AG04450 (cell line): ENCODE results near the gene TRIO. TPM values are rescaled to one million over a fixed set of nuclear protein-coding genes. Genes with fewer than 3 reads are reported as not detected.

Experiments
- CTCF ChIA-PET: fragments of 300-600, 350-600 bp; formaldehyde crosslinking; extraction: SDS; loops from one replicate; lab custom pipeline; 2022; ENCODE audit warnings: antibody characterized with exemption, inconsistent platforms; lab: Charles Lee
- POLR2A ChIA-PET: fragments of 350-600 bp; formaldehyde crosslinking; extraction: SDS; loops from one replicate; lab custom pipeline; 2021; ENCODE audit warnings: antibody characterized with exemption, inconsistent platforms; lab: Yijun Ruan, JAX
- DNase-seq: peaks from one replicate; pipeline ENCODE4 v3.0.0-alpha.2; 2011; ENCODE audit warnings: low read depth, low spot score
- H3K27ac ChIP-seq: one replicate; pipeline ENCODE4 v1.5.1; 2012; ENCODE audit warnings: low read depth, low read length, control low read depth
- H3K27me3 ChIP-seq: one replicate; pipeline ENCODE4 v1.6.0; 2012; ENCODE audit warnings: low read length; ENCODE audit not compliant: control insufficient read depth, insufficient read depth
- H3K4me3 ChIP-seq: 2 replicates; pipeline ENCODE4 v1.5.1; 2011; ENCODE audit warnings: mild to moderate bottlenecking, low read depth, low read length, control low read depth
- H3K9me3 ChIP-seq: 2 replicates; pipeline ENCODE4 v1.5.1; 2012; ENCODE audit warnings: low read length; ENCODE audit not compliant: control insufficient read depth, insufficient read depth
- CTCF ChIP-seq: IDR thresholded peaks from 2 replicates; pipeline ENCODE4 v1.5.1; 2011; ENCODE audit warnings: low read depth, low read length, control low read depth, inconsistent platforms
- polyA plus RNA-seq: library from polyadenylated mRNA; depleted of rRNA; stranded (reverse); fragments of >200 nt; gene quantifications from 2 replicates; pipeline ENCODE4 v1.2.3, GENCODE V29; 2011

Gene TRIO
- polyA plus RNA-seq, 1 experiment = 268 TPM

GRCh38 chr5:14414656-14415023 lies 271.5 kb downstream of the TRIO start:
- H3K27ac ChIP-seq = peak overlapping the region; percentile 12
- no peak overlapping the region for H3K4me3 ChIP-seq
- H3K9me3 ChIP-seq = no peaks in the 10 kb centered on the region
- CTCF ChIA-PET = interaction anchor here (0.8 kb wide), 1 partner anchor 234 kb away, joined by 3 read pairs; no protein-coding TSS in a partner anchor
- DNase-seq = no peak
- H3K27me3 ChIP-seq = no peaks in the 10 kb centered on the region
- POLR2A ChIA-PET = no interaction called here
- no peak for TF ChIP-seq CTCF

- Histone ChIP-seq H3K27me3 (no peaks in the 10 kb centered on the region), H3K4me3 (no peak overlapping the region), H3K9me3 (no peaks in the 10 kb centered on the region), H3K27ac (peak overlapping the region; percentile 34)
- TF ChIP-seq CTCF = no peak
- CTCF ChIA-PET = interaction anchor here (0.8 kb wide), 1 partner anchor 234 kb away, joined by 3 read pairs; no protein-coding TSS in a partner anchor
- no peak for DNase-seq
- POLR2A ChIA-PET = no interaction called here
Measured at GRCh38 chr5:14415024-14415697, 272.0 kb downstream of the TRIO start.

GRCh38 chr5:14415698-14416074 lies 272.5 kb downstream of the TRIO start:
- no peak overlapping the region for H3K4me3 ChIP-seq
- ChIA-PET POLR2A (no interaction called here), CTCF (no interaction called here)
- no peaks in the 10 kb centered on the region for H3K9me3 ChIP-seq
- TF ChIP-seq CTCF = no peak
- no peaks in the 10 kb centered on the region for H3K27me3 ChIP-seq
- H3K27ac ChIP-seq = peak overlapping the region; percentile 34
- DNase-seq = no peak

- Histone ChIP-seq H3K27me3 (no peaks in the 10 kb centered on the region), H3K27ac (peak overlapping the region; percentile 85), H3K4me3 (no peak overlapping the region), H3K9me3 (no peaks in the 10 kb centered on the region)
- no peak for DNase-seq
- ChIA-PET POLR2A (interaction anchor here (1.1 to 1.8 kb wide), 2 partner anchors 17 to 55 kb away, joined by 3 to 4 read pairs; no protein-coding TSS in a partner anchor), CTCF (interaction anchor here (1.2 to 2.6 kb wide), 2 partner anchors 17 to 231 kb away, joined by 6 to 12 read pairs; no protein-coding TSS in a partner anchor)
- no peak for TF ChIP-seq CTCF
Measured at GRCh38 chr5:14416621-14417275, 273.6 kb downstream of the TRIO start.

- Histone ChIP-seq H3K4me3 (no peak overlapping the region), H3K27ac (peak overlapping the region; percentile 25), H3K27me3 (no peaks in the 10 kb centered on the region), H3K9me3 (no peaks in the 10 kb centered on the region)
- DNase-seq = no peak
- ChIA-PET CTCF (interaction anchor here (1.2 to 2.6 kb wide), 2 partner anchors 18 to 231 kb away, joined by 6 to 12 read pairs; no protein-coding TSS in a partner anchor), POLR2A (interaction anchor here (1.1 to 1.8 kb wide), 2 partner anchors 17 to 54 kb away, joined by 3 to 4 read pairs; no protein-coding TSS in a partner anchor)
- TF ChIP-seq CTCF = no peak
Measured at GRCh38 chr5:14417276-14417730, 274.2 kb downstream of the TRIO start.
